Anterior cingulate cortex (tissue), 58 donors: ENCODE measurements around the gene MICB.
"Not testable (repeated sequence)": the region's sequence is repeated elsewhere in the genome, so short reads cannot be mapped to it uniquely, and the experiment has no call there.

Experiments
- DNase-seq, 58 donors: peaks; one replicate each; lab custom pipeline; 2025; lab: John Stamatoyannopoulos, UW

Gene MICB

DNA sequence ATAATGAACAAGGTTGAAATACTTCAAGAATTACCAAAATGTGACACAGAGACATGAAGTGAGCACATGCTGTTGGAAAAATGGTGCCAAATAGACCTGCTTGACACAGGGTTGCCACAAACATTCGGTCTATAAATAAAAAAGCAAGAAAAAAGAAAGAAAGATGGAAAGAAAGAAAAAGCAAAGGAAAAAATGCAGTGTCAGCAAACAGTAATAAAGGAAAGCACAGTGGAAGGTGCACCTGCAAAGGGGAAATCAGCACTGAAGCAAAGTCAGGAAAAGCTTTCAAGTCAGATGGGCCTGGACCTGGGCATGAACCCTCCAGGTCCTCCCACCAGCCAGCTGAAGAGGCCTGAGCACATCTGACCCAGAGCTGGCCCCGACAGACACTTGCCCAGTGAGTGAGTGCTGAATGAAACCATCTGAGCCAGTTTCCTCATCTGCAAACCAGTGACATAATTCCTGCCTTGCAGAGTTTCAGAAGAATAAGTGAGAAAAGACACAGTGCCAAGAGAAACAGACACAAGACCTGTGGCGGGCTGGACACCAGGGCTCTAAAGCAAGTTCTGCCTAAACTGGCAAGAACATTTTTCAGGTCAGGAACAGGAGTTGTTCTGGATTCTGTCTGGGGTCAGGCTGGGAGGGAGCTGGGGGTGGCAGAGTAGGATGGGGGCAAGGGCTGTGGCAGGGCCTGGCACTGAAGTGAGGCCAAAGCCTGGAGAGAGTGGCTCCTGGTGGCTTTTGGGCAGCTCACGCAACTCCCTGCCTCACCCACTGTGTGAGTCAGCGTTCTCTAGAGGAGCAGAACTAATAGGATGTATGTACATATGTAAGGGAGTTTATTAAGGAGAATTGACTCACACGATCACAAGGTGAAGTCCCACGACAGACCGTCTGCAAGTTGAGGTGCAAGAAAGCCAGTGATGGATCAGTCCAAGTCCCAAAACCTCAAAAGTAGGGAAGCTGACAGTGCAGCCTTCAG is 23.9 kb upstream of the MICB start:
- DNase-seq, result no peak

DNA sequence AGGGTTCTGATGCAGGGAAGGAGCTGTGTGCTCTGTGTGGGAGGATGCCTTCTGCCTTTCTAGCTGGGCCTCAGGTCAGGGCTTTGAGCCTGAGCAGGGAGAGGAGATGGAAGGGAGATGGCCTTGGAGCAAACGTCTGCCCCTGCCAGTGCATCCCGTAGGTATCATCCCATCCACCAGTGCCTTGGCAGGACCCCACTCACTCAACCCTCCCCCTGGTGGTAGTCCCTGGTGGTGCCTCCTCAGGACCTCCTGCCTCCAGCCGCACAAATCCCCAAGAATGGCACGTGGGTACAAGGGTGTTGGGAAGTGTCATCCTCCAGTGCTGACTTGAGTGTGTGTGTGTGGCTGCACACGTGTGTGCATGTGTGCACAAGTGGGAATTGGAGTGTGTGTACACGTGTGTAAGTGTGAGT is 23.1 kb upstream of the MICB start:
- no peak for DNase-seq

DNA sequence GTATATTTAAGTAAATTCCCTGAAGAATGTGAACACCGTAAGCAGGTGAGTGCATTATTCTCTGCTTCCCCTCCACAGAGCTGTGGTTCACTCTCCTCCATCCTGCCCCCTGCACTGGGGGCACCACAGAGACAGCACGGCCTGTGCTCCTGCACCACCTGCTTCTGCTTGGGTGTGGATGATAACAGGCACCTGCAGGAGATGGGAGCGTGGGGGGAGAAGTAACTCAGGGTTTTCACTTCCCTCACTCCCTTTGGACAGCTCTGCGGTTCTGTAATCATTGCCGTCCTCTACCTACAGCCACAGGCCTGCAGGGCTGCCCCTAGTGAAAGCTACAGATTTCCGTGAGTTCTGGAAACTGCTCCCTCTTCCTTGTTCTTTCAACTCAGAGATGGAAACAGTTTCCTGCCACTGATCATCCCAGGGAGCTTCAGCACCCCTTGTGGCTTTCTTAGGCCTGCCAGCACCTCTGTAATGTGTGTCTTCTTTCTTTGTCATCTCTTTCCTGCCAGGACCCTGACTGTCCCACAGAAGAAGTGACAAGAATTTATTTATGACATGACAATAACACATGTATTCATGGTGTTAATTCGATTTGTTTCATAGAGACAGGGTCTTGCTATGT is 21.3 kb upstream of the MICB start:
- DNase-seq, result no peak

DNA sequence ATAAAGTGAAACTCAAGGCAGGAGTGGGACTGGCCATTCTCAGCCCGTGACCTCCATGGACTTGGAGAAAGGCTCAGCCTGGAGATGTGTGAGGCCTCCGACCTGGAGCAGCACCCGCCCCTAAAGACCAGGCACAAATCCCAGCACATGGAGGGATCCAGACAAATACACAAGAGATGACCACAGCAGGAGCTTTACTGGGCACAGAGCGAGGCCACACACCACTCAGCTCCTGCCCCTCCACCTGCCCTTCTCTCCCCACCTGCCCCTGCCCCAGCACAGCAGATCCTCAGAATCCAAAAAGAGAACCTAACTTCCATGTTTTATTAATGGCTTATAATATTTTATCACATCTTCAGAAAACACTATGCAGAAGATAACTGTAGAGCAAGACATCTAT is 20.4 kb upstream of the MICB start:
- no peak for DNase-seq

DNA sequence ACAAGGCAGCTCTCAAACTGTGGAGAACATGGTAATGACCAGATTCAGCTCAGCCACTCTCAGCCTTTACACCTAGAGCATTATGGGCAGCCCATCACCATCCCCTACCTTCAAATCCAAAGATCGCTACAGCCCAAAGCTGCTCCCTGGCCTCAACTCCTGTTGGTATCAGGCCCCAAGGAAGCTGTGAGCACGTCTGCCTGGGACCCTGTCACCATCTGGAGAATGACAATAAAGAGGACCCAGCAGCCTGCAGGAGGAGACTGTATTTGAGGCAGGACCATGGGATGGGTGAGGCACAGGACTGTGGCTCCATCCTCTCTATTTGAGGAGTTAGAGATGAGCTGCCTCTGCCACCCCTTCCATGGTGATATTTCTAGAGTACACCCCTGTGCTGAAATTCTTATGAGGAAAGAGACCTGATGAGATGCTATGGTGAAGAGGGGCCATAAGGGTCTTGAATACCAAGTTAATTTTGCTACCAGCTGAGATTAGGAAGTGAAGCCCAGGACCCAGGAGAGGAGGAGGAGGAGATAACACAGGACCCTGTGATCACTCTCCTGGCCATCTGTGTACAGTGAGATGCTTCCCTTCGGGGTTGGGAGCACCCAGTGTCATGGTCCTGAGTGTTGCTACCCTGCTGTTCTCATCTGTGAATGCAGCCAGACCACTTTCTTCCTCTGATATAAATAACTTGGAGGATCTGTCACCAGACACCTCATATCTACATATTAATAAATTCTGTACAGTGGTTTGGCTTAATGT is 19.6 kb upstream of the MICB start:
- DNase-seq, result no peak

DNA sequence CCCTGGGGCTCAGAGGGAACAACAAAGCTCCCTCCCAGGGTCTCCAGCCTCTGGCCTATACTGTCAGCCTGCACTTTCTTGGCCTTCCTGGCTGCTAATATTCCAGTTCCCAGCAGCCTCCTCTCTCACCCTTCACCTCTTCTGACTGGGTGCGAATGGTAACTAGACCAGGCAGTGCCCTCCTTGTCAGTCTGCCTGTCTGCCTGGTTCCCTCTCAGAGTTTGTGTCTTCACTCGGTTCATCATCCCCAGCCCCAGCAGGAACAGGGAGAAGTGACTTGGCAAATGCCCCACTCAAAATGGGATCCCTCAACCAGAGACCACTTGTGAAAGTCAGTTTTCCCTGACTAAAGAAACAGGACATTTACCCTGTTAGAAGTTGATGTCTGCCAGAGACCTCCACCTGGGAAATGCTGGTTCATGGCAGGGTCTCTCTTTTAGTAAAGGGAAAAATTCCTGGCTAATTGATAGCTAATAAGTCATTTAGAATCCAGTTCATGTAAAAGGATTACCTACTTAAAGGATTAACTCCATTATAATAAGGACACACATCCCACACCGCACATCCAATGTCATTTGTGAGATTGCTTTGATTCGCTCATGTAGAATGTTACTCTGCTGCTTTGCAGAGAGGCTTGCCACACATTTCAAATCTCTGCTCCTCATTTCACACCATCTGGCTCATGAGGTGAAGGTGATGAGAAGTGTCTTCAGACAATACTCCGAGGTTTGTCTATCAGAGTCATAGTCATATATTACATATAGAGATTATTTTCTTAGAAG is 18.6 kb upstream of the MICB start:
- DNase-seq, result no peak

DNA sequence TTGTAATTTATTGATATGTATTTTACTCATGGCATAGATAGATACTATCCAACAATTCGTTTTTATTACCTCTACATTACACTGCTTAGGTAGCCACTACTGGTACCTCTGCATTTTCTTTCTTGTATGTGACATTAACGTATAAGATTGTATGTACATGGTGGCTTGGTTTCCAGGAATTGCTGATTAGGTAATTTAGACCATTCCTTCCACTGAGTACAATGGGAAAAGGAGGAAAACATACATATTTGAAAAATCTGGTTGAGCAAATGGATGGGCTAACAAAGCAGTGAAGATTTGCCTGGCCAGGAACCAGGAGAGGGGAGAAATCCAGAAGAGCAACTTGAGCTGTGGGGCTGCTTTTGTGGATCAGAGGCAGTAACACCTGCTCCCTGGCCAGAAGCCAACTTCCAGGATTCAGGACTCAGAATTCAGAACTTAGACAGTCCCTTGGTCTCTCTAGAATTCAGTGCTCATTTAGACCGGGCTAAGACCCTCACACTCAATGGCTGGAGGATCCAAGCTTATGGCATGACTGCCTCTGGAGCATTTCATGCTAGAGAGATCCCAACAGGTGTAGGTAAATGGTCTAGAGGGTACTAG is 17.9 kb upstream of the MICB start:
- no peak for DNase-seq

DNA sequence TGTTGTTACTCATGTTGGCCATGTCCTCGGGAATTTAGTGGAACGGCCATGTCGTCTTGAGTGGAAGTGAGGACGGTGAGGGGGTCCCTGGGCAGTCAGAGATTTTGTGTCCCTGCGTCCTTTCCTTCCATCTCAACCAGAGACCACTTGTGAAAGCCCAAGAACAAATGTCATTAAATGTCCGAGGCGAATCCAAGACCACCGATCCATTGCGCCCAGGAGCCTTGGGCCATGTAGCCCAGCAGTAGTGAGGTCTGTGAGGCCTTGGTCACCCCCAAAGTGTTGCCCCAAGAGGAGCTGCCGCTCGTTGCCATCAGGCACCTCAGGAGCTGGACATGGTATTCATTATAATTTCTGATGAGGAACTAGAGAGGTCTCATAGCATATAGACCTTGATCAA is 17.4 kb upstream of the MICB start:
- DNase-seq, result no peak

DNA sequence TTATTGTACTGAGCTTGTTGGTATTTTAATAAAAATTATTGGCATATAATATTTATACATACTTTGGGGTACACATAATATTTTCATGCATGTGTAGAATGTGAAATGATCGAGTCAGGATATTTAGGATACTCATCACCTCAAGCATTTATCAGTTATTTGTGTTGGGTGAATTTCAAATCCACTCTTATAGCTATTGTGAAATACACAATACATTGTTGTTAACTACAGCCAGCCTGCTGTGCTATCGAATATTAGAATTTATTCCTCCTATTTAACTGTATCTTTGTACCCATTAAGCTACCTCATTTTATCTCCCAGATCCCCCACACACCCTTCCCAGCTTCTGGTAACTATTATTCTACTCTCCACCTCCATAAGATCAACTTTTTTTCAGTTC is 14.6 kb upstream of the MICB start:
- no peak for DNase-seq

DNA sequence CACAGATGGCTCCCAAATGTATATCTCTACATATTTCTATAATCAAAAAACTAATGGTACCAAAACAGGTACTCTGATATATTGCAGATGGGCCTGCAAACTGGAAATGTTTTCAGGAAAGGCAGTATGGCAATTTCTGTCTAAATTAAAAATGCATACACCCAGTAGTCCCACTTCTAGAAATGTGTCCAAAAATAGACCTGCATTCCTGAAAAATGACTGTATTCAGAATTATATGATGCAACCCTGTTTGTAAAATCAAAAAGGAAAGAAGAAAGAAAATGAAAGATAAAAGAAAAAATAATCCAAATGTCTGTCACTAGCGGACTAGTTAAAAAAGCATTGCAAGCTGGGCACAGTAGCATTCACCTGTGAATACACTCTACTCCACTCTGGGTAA is 12.9 kb upstream of the MICB start:
- DNase-seq, result no peak

DNA sequence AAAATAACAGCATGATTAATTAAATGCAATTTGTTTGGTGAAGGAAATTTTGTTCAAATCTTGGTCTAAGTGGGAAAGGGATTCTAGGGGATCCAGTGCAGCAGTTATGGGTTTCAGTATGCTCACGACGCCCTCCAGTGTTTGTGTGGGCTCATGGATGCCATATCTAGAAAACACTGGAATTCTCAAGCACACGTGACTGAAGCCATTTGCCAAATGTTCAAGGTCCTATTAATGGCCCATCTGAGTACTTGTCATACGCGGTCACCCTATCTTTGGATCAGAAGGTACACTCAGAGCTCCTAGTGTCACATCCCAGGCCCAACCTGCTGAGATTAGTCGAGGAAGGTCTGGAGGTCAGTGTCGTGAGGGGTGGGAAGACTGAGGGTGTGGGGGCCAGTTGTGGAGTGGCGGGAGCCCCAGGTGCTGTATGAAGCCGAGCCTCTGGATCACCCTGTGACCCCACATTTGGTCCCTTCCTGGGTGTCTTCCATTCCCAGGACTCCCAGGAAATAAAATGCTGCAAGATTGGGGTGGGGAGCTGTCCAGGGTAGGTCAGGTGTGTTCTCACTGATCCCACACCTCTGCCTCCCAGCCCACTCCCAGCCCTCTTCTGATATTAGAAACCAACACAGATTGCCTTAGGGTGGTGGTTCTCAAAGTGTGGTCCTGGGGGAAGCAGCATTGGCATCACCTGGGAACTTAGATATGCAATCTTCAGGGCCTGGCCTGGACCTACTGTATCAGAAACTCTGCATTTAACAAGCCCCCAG is 11.7 kb upstream of the MICB start:
- DNase-seq, result not testable (repeated sequence)

DNA sequence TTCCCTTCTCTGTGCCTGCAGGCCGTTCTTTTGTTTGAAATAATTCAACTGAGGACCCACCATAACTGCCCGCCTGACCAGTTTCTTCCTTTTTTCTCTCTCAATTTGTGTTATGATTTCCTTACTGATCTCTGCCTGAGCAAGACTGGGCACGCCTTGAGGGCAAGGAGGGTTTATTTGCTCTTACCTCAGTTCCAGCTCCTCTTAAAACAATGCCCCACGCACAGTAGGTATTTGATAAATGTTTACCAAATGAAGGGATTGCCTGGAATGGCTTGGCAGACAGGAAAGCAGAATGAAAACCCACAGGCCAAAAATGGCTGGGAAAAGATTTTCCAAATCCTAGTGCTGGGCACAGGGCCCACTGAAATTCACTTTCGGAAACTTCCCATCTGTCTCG is 10.3 kb upstream of the MICB start:
- DNase-seq, result not testable (repeated sequence)

DNA sequence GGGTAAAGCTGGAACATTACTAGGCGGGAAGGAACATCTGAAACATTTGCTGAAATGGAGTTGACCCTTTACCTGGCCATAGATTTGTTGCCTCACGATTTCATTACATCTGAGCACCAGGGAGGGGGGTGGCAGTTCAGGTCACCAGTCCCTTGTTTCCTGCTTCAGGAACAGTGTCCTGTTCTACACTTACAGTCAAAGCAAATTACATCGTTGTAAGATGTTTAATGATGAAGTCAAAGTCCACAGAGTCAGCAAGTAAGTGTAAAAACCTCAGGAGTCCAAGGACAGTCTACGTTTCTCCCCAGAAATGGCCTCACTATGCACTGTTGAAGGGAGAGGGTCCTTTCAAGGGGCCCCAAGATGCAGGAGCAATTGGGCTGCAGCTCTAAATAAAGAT is 8.9 kb upstream of the MICB start:
- DNase-seq, result no peak

DNA sequence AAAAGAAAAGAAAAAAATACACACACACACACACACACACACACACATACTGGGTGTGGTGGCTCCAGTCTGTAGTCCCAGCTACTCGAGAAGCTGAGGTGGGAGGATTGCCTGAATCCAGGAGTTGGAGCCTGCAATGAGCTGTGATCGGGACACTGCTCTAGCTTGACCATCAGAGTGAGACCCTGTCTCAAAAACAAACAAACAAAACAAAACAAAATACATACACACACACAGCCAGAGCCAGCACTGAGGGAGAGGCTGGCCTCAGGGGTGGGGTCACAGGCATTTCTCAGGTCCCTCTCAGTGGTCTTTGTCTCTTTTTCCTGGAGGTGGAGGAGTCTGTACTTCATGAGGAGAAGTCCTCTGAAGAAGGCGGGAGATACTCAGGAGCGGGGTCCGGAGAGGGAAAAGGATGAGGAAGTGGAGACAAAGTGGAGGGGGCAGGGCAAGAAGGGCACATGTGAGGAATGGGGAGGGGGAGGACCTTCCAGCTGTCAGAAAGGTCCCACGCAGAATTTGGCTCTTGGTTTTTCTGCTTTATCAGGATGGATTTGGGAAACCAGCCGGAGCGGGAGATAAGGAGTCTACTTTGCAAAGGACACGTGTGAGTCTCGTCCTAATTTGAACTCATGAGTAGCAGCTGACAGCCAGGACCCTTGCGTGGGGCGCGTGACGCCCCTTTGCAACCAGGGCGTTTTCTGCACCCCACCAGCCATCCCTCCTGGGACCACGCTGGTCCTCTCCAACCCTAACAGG is 7.7 kb upstream of the MICB start:
- DNase-seq, result no peak

DNA sequence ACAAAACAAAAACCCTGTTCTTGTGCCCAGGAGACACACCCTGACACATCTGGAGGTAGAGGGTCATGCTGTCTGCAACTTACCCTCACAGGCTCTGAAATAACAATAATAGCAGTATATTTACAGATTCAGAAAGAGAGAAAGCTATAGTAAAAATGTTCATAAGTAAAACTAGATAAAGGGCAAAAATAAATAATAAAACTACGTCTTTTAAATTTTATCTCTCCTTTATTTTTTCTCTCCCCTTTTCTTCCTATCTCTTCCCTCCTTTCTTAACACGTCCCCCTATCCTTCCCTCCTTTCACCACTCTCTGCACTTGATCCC is 4.4 kb upstream of the MICB start:
- not testable (repeated sequence) for DNase-seq

DNA sequence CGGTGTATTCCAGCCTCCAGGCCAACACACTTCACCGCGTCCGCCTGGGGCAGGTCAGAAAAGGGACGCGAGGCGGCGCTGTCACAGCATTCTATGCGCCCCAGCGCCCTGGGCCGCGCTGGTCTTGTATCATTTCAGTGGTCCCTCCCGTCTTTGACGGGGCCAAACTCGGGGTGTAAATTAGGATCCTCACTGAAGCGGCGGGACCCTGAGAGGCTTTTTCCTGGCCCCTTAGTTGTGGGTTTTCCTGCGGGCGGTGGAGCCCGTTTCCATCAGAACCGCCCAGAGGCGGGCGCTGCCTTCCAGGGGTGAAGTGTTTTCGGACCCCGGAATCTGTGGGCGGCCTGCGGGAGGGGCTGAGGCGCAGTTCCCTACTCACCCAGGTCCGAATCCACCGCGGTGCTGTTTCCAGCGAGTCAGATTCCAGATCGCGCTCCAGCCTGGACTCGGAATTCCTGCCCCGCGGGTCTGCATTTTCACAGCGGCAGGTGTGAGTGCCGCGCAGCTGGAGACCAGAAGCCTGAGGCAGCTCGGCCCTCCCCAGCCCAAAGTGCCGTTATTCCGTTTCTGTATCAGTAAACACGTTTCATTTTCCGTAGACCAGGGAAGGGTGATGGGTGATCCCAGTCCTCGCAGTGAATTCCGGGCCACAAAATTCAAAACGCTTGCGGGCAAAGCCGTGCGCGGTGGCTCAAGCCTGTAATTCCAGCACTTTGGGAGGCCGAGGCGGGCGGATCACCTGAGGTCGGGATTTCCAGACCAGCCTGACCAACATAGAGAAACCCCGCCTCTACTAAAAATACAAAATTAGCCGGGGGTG is 3.9 kb upstream of the MICB start:
- DNase-seq, result peak in 43 of 58 donors; percentile 5 to 66 (median 26)

DNA sequence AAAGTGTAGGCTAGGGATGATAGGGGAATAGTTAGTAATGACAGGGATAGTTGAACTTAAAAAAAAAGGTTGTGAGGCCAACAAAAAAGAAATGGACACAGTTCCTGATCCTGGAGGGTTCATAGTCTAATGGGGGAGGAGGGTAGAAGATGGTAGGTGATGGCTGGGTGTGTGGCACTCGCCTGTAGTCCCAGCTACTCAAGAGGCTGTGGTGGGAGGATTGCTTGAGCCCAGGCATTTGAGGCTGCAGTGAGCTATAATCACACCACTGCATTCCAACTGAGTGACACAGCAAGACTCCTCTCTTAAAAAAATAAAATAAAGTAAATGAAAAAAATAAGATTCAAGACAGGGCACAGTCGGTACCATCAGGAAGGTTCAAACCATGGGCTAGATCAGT is 2.4 kb upstream of the MICB start:
- DNase-seq, result no peak

DNA sequence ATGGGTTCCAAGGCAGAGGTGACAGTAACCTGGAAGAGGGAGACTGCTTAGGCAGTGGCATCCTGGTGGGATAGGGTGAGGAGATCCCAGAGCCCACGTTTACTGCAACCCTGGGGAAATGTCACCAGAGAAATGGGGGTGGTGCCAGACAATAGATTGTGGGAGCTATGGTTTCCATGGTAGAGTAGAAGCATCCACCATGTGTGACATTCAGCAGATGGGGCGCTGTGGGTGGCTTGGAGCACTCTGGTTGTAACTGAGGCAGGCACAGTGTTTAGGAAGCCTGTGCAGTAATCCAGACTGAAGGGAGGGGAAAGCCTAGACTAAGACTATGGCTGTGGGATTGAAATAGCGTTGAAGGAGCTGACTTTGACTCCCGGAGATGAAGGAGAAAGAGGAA is 1.1 kb upstream of the MICB start:
- DNase-seq, result peak in 10 of 58 donors; percentile 3 to 49 (median 15)
